ENCODE results near the gene ADPGK.

ADPGK gene

DNA sequence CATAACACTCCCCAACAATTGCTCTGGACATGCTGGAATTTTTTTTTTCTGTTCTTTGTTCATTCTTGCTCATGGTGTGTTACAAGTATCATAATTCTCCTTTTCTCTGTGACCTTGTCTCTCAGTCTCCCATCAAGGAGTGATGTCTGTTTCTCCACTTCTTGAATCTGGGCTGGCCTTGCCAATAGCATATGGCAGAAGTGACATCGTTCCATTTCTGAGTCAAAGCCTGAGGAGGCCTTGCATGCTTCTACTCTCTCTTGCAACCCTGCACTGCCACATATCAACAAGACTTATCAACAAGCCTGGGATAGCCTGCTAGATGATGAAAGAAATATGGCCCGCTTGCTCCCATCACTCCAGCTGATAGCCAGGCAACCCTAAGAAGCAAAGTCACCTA lies 8.9 kb upstream of the ADPGK start:
- in situ Hi-C loops (cut with MboI; ENCODE audit: low pct_unique_long_range_greater_than_20kb, low sequenced_read_pairs, unreplicated experiment) = no loop called here
- TF ChIP-seq, protein P1, sequence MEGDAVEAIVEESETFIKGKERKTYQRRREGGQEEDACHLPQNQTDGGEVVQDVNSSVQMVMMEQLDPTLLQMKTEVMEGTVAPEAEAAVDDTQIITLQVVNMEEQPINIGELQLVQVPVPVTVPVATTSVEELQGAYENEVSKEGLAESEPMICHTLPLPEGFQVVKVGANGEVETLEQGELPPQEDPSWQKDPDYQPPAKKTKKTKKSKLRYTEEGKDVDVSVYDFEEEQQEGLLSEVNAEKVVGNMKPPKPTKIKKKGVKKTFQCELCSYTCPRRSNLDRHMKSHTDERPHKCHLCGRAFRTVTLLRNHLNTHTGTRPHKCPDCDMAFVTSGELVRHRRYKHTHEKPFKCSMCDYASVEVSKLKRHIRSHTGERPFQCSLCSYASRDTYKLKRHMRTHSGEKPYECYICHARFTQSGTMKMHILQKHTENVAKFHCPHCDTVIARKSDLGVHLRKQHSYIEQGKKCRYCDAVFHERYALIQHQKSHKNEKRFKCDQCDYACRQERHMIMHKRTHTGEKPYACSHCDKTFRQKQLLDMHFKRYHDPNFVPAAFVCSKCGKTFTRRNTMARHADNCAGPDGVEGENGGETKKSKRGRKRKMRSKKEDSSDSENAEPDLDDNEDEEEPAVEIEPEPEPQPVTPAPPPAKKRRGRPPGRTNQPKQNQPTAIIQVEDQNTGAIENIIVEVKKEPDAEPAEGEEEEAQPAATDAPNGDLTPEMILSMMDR (IDR thresholded peaks at IDR 0.05; ENCODE audit: extremely low read depth, insufficient read depth, missing control alignments) = no peak
- no peak for DNase-seq (ENCODE audit: low spot score)

DNA sequence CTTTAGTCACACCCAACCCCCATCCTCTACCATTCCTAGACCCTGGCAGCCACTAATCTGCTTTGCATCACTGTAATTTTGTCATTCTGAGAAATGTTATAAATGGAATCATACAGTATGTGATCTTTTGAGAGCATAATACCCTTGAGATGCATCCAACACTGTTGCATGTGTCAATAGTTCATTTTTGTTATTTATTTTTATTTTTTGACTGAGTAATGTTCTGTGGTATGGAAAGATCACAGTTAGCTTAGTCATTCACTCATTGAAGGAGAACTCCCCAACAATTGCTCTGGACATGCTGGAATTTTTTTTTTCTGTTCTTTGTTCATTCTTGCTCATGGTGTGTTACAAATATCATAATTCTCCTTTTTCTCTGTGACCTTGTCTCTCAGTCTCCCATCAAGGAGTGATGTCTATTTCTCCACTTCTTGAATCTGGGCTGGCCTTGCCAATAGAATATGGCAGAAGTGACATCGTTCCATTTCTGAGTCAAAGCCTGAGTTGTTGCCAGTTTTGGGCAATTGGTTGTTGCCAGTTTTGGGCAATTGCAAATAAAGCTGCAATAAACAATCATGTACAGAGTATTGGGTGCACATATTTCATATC lies 6.8 kb upstream of the ADPGK start:
- TF ChIP-seq, protein P1 (IDR thresholded peaks at IDR 0.05; ENCODE audit: extremely low read depth, insufficient read depth, missing control alignments) = no peak
- in situ Hi-C loops (cut with MboI; ENCODE audit: low pct_unique_long_range_greater_than_20kb, low sequenced_read_pairs, unreplicated experiment) = no loop called here

DNA sequence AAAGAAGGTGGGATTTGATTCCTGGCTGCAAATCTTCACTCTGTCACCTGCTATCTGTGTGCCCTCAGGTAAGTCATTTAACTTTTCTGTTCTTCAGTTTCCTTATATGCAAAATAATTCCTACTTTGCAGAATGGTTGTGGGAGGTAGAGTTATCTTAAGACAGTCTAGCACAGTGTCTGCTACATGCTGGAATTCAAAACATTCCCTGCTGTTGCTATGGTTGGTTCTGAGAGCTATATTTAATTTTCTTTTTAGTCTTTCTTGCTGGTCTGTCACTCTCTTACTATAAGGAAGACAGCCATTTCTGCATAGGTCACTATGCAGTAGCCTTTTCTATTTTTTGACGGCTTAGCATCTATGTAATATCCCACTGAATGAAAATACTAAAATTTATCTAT lies 4.0 kb upstream of the ADPGK start:
- in situ Hi-C loops (cut with MboI; ENCODE audit: low pct_unique_long_range_greater_than_20kb, low sequenced_read_pairs, unreplicated experiment) = no loop called here
- no peak for DNase-seq (ENCODE audit: low spot score)
- TF ChIP-seq, protein P1 (IDR thresholded peaks at IDR 0.05; ENCODE audit: extremely low read depth, insufficient read depth, missing control alignments) = no peak

More for the DNA sequence above, 6.8 kb upstream of the ADPGK start:
- DNase-seq (ENCODE audit: low spot score) = no peak

DNA sequence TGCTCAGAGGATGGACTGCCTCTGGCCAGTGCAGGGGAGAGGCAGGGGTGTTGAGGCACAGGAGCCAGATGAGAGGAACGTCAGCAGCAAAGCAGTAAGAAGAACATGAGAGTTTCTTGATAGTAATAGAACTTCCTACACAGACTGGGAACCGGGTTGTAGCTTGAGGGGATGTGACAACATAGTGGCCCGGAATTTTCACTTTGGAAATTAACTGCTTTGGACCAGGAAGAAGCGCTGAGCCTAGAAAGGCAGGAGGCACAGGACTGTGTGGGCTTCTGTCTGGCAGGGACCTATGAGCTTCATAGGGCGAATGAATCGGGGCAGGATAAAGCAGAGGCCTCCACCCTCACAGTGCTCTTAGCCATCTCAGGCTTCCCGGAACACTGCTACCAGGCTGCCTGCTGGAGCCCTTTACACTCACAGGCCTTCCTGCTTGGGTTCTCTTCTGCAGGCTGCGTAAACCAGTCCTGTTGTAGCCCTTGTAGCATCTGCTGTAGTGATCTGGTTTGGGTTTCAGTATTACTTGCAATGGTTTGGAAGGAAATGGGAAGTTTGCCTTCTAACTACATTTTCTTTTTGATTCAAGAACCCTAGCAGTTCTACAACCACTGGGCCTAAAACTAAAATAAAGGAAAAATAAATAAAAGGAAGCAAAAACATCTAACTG lies 3.3 kb upstream of the ADPGK start:
- DNase-seq (ENCODE audit: low spot score) = no peak
- in situ Hi-C loops (cut with MboI; ENCODE audit: low pct_unique_long_range_greater_than_20kb, low sequenced_read_pairs, unreplicated experiment) = no loop called here
- TF ChIP-seq, protein P1 (IDR thresholded peaks at IDR 0.05; ENCODE audit: extremely low read depth, insufficient read depth, missing control alignments) = no peak

DNA sequence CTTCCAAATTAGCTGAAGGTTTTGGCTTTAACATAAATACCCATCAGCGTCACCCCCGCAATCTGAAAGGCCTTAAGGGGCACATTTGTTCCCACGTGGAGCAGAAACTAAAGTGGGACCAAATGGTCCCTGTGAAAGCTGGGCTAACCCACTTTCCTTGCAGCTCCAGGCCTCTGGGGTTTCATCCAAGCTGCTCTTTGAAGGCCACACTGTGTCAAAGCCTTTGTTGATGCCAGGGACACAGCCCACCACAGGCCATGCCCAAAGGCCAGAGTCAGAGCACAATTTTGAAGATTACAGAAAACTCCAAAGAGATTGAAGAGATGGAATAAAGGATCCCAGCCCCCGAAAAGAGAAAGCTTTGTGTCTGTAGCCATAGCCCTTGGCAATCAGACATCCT lies 2.7 kb upstream of the ADPGK start:
- in situ Hi-C loops (cut with MboI; ENCODE audit: low pct_unique_long_range_greater_than_20kb, low sequenced_read_pairs, unreplicated experiment) = no loop called here
- DNase-seq (ENCODE audit: low spot score) = no peak
- TF ChIP-seq, protein P1 (IDR thresholded peaks at IDR 0.05; ENCODE audit: extremely low read depth, insufficient read depth, missing control alignments) = no peak

DNA sequence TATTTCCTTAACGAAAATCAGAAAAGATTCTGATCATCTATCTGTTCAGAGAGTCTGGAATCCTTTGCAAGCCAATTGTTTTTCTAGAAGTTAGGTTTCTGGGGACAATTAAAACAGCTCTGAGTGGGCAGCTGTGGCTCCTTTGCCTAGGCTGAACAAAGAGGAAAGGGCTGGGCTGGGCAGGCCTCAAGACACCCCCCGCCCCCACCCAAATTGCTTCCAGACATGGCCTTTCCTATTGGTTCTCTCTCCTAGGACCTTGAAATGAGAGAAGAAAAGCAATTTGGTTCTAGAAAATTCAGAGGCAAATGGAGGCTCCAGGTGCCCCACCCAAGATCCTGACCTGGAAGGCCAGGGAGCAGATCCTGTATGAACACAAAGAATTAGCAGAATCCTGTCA lies 2.3 kb upstream of the ADPGK start:
- DNase-seq (ENCODE audit: low spot score) = no peak
- TF ChIP-seq, protein P1 (IDR thresholded peaks at IDR 0.05; ENCODE audit: extremely low read depth, insufficient read depth, missing control alignments) = no peak
- in situ Hi-C loops (cut with MboI; ENCODE audit: low pct_unique_long_range_greater_than_20kb, low sequenced_read_pairs, unreplicated experiment) = no loop called here
